Testis (tissue), 2 donors: Measurements from ENCODE around the gene GATA5.

Experiments used
- POLR2A ChIP-seq: fragments of 450-650 bp; IDR thresholded peaks from one replicate; pipeline ENCODE4 v1.6.1; 2017; ENCODE audit warnings: antibody characterized with exemption, mild to moderate bottlenecking, moderate library complexity
- TF ChIP-seq, protein P1 (sequence below), 3 experiments: fragments of 450-650 bp in 2 of 3; fragments of 200-600 bp in 1 of 3; sonication (generic) in 1 of 3; IDR thresholded peaks; one replicate each; pipeline ENCODE4 v1.5.1; 2016 to 2019; ENCODE audit warnings: antibody characterized with exemption in 3 of 3, mild to moderate bottlenecking in 2 of 3, moderate library complexity in 1 of 3

DNA sequence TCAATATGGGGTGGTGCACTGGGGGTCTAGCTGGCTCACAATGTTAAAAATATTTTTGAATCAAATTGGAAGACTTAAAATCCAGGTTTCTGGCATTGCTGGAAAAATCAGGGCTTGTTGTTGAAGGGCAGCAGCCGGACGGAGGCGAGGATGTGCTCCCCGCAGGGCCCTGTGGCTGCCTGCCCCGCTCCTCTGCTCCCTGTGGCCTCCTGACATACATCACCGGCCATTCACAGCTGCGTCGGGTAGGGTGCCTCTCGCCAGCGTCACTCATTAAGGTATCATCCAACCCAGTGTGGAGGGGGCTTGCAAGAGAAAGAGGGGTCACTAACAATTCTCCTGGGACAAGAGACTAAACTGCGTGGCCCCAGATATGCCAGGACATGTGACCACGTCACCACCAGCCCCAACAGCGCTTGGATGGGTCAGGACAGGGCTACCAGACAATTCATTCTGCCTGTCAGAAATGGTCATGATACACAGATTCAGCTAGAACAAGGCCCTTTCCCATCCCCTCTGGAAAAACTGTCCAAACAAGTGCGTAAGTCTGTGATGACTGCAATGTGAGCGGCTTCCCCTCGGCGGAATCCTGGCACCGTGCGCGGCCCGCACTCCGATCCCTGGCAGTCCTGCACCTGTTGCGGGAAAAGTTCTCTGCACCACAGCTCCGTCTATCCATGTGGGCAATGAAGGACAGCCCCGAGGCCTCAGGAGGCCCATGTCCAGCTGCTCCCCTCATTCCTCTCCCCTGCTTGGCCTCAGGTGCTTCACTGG, 12.0 kb downstream of the GATA5 start:
- no peak for TF ChIP-seq POLR2A
- TF ChIP-seq, protein P1, sequence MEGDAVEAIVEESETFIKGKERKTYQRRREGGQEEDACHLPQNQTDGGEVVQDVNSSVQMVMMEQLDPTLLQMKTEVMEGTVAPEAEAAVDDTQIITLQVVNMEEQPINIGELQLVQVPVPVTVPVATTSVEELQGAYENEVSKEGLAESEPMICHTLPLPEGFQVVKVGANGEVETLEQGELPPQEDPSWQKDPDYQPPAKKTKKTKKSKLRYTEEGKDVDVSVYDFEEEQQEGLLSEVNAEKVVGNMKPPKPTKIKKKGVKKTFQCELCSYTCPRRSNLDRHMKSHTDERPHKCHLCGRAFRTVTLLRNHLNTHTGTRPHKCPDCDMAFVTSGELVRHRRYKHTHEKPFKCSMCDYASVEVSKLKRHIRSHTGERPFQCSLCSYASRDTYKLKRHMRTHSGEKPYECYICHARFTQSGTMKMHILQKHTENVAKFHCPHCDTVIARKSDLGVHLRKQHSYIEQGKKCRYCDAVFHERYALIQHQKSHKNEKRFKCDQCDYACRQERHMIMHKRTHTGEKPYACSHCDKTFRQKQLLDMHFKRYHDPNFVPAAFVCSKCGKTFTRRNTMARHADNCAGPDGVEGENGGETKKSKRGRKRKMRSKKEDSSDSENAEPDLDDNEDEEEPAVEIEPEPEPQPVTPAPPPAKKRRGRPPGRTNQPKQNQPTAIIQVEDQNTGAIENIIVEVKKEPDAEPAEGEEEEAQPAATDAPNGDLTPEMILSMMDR (IDR thresholded peaks at IDR 0.05): no peak
